NCI-H774 (cell line): ENCODE results near the gene SDK2.

Source experiments
- DNase-seq: peaks from one replicate; lab custom pipeline; 2025; lab: John Stamatoyannopoulos, UW

Gene SDK2

GRCh38 chr17:73508057-73508930 lies 136.0 kb downstream of the SDK2 start:
- DNase-seq = no peak

- DNase-seq = no peak
These were observed 137.5 kb downstream of the SDK2 start for GRCh38 chr17:73506470-73507435.

GRCh38 chr17:73503560-73503959 lies 140.7 kb downstream of the SDK2 start:
- no peak for DNase-seq

- no peak for DNase-seq
These were observed 143.7 kb downstream of the SDK2 start for GRCh38 chr17:73500414-73500999.

- no peak for DNase-seq
These were observed 145.2 kb downstream of the SDK2 start for GRCh38 chr17:73498886-73499554.

GRCh38 chr17:73498176-73498575 lies 146.1 kb downstream of the SDK2 start:
- DNase-seq = no peak

GRCh38 chr17:73497721-73498120 lies 146.5 kb downstream of the SDK2 start:
- no peak for DNase-seq

- DNase-seq = no peak
These were observed 148.0 kb downstream of the SDK2 start for GRCh38 chr17:73496232-73496631.

- no peak for DNase-seq
These were observed 148.6 kb downstream of the SDK2 start for GRCh38 chr17:73495641-73496040.

GRCh38 chr17:73494950-73495349 lies 149.3 kb downstream of the SDK2 start:
- no peak for DNase-seq

GRCh38 chr17:73493956-73494926 lies 150.0 kb downstream of the SDK2 start:
- no peak for DNase-seq

GRCh38 chr17:73492821-73493814 lies 151.1 kb downstream of the SDK2 start:
- peak; percentile 27 for DNase-seq

- no peak for DNase-seq
These were observed 152.0 kb downstream of the SDK2 start for GRCh38 chr17:73492125-73492820.

- no peak for DNase-seq
These were observed 152.6 kb downstream of the SDK2 start for GRCh38 chr17:73491648-73492047.

GRCh38 chr17:73490851-73491250 lies 153.4 kb downstream of the SDK2 start:
- no peak for DNase-seq

GRCh38 chr17:73489991-73490390 lies 154.3 kb downstream of the SDK2 start:
- DNase-seq = no peak

- DNase-seq = no peak
These were observed 154.9 kb downstream of the SDK2 start for GRCh38 chr17:73489333-73489732.

- DNase-seq = no peak
These were observed 159.1 kb downstream of the SDK2 start for GRCh38 chr17:73485130-73485529.

- no peak for DNase-seq
These were observed 161.4 kb downstream of the SDK2 start for GRCh38 chr17:73482894-73483293.
